Measurements from ENCODE around the gene UBQLNL.
A peak's percentile ranks its signal among the peaks of the same experiment; 100 is the strongest.

UBQLNL gene

DNA sequence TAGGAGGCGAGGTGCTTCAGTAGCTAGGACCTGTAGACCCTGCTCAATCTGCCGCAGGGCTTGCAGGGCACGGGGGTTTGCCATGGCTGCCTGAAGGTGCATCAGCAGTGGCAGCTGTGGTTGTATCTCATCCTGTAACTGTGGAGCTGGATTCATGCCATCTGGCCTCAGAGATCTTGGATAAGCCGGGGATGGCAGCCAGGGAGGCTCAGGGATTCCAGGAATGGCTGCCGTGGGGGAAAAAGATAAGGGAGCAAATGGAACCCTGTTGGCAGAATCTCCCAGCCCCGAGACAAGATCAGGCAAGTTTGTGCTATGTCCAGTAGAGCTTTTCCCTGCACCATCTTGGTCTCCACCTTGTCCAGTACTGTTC is 8.6 kb downstream of the UBQLNL start:
- DNase-seq (ENCODE audit: low read depth, low spot score), result no peak

DNA sequence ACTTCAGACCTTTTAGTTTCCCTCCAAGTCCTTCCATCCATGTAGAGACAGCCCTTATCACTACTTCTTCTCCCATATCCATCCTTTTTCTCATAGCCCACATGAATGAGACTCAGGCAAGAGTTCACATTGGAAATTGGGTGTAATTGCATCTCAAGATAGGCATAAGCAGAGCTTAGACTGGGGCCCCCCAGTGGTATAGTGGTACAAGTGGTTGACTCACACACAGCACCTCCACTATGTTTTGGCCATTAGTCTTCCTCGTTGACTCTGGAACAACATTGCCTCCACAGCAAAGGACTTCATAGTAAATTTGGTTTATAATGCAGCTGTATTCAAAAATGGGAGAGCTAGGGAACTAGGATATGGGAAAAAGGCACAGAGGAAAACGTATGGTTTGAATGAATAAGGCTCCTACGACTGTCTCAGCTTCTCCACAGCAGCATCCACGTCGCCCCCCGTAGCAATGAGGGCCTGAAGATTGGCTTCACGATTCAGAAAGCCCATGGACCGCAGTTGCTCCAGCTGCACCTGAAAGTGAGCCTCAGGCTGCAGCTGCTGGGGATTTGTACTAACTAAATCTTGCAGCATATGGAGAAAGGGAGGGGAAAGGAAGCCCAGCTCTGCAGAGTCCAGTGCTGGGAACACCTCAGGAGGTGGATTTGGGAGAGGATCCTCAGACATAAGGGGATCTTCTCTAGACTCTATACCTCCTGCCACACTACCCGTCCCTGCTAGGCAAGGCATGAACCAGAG is 9.1 kb downstream of the UBQLNL start:
- no peak for DNase-seq (ENCODE audit: low read depth, low spot score)

DNA sequence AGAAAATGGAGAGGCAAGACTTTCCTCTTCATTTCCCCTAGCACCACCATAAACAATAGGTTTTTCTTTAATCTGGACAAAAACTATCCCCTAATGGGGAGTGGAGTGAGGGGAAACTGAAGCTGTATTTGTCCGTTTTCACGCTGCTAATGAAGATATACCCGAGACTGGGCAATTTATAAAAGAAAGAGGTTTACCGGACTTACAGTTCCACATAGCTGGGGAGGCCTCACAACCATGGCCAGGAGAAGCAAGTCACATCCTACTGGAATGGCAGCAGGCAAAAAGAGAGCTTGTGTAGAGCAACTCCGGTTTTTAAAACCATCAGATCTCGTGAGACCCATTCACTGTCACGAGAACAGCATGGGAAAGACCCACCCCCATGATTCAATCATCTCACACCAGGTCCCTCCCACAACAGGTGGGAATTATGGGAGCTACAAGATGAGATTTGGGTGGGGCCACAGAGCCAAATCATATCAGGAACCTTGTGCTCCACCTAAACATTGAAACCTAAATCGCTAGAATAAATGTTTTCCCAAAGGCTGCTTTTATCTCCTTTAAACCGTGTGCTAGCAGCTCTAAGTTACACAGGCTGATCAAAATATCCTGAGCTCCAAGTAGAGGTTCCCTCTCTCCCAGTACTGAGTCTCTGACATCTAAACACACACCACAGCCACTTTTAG is 11.0 kb downstream of the UBQLNL start:
- no peak for DNase-seq (ENCODE audit: low read depth, low spot score)

DNA sequence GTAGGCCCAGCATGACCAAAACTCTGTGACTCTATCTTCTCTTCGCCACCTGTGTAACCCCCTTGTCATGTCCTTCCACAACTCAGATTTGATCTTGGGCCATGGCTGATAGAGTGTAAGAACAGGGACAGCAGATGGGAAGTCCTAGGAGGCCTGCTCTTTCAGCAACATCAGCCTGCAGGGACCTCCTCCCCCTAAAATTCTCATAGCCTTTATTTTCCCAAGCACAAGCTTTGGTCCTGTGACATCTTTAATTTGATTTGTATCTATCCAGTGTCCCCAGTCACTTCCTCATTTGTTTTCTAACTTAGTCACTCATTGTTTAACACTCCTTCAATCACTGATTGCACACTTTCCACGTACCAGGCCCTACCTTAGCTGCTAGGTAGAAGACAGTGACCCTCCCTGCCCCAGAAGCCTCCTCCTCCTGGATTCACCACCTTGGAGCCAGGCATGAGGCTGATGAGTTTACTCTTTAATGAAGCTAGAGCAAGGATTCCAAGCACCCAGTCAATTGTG is 12.0 kb downstream of the UBQLNL start:
- no peak for DNase-seq (ENCODE audit: low read depth, low spot score)

DNA sequence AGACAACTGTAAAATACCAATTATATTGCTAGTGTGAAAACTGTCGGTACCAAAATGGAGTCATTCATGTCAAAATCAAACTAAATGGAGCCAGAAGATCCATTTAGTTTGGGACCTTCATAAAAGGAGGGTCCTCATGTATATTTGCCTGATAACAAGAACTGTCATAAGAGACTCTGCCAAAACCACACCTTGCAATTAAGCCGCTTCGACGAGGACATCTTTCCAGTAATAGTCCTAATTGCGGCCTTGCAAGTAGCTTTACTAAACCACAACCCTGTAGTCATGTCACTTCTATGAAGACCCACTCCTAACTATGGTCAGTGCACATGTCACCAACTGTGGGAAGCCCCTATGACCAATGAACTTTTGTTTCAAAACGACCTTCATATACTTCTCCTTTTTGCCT is 16.1 kb downstream of the UBQLNL start:
- no peak for DNase-seq (ENCODE audit: low read depth, low spot score)

DNA sequence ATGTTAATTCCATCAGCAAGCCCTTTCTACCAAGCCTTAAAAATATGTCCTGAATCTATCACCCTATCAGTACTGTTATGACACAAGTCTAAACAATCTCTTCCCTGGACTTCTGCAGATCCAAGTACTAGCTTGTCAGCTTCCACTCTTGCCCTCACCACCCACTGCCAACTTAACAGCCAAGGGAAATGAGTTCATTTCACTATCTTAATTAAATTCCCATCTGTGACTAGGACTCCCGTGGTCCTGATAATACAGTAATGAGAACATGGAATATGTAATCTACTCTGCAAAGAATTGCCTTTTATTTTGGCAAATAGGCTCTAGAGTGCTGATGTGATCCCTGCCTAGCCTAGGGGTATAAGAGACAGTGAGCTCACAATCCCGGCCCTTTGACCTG is 16.8 kb downstream of the UBQLNL start:
- DNase-seq (ENCODE audit: low read depth, low spot score), result no peak

DNA sequence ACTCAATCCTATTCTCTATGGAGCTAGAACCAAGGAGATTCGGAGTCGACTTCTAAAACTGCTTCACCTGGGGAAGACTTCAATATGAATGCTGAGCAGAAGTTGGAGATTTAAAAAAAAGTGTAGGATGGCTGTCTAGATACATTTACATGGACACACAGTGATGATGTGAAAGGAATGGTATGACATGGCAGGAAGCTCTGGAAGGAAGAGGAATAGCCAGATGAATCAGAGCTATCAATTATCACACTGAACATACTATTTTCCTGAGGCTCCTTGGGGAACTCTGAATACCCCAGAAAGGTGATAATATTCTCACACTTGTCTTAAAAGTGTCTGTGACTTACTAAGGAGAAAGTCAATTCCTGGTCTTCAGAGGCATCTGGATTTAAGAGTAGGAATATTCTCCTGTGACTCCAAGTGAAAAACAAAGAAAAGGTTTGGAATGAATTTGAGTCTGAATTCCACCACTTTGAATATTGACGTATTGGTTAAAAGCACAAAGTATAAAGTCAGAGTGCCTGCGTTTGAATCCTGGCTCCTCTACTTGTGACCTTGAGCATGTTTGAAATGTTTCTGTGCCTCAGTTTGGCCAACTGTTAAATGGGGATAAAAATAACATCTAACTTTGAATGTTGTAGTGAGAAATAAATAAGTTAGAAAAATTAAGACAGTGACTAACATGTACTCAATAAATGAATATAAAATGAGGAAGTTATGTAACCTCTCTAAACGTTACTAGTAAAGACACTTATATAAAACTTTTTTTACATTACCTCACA is 26.7 kb downstream of the UBQLNL start:
- no peak for DNase-seq (ENCODE audit: low read depth, low spot score)

DNA sequence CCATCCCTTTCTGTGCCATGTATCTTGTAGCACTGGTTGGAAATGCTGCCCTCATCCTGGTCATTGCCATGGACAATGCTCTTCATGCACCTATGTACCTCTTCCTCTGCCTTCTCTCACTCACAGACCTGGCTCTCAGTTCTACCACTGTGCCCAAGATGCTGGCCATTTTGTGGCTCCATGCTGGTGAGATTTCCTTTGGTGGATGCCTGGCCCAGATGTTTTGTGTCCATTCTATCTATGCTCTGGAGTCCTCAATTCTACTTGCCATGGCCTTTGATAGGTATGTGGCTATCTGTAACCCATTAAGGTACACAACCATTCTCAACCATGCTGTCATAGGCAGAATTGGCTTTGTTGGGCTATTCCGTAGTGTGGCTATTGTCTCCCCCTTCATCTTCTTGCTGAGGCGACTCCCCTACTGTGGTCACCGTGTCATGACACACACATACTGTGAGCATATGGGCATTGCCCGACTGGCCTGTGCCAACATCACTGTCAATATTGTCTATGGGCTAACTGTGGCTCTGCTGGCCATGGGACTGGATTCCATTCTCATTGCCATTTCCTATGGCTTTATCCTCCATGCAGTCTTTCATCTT is 27.6 kb downstream of the UBQLNL start:
- no peak for DNase-seq (ENCODE audit: low read depth, low spot score)

DNA sequence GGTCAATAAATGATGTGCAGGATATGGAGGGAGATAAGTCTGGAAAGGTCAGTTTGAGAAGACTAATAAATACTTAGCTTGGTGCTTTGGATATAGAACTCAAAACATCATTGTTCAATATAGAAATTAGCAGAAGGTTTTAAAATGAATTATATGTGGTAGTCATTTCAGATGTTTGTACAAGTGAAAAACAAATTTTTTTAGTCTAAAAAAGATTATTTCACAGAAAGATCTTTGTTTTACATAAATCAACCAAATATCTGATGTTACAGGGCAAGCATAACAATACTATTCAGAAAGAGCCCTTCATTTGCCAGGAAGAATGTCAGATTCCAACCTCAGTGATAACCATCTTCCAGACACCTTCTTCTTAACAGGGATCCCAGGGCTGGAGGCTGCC is 28.1 kb downstream of the UBQLNL start, which contains the start of gene OR52D1:
Gene OR52D1 (plus strand): TSS at position 301 of the 400 bp plus-strand sequence. CDS start 22 bp downstream, at position 323.
- DNase-seq (ENCODE audit: low read depth, low spot score), result no peak

DNA sequence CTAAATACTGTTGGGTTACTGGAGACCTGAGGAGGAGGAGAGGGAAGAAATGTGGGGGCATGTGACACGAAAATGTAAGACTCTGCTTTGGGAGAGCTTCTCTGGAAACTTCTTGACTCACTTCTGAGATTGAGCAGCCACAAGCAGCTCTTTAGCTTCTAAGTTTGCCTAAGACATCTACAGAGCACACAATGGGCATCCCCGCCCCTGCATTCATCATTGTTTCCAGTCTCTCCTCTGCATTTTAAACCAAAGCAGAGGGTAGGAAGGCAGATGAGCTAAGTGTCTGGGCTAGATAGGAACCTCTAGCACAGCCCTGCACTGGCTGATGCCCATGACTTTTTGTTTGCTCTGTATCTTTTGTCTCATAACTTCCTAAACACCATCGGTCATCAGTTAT is 30.1 kb downstream of the UBQLNL start:
- DNase-seq (ENCODE audit: low read depth, low spot score), result no peak

DNA sequence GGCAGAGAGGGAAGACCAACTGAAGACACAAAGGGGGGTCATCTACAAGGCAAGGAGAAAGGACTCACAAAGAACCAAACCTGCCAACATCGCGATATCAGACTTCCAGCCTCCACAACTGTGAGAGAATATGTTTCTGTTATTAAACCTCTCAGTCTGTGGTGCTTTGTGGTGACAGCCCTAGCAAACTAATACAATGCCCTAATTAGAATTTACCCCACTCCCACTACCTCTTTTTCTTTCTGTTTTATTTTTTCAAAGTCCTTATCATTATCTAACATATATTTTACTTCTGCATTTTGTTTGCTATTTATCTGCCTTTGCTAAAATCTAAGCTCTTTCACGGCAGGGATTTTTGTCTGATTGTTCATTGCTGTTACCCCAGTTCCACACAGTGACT is 30.5 kb downstream of the UBQLNL start:
- DNase-seq (ENCODE audit: low read depth, low spot score), result no peak

DNA sequence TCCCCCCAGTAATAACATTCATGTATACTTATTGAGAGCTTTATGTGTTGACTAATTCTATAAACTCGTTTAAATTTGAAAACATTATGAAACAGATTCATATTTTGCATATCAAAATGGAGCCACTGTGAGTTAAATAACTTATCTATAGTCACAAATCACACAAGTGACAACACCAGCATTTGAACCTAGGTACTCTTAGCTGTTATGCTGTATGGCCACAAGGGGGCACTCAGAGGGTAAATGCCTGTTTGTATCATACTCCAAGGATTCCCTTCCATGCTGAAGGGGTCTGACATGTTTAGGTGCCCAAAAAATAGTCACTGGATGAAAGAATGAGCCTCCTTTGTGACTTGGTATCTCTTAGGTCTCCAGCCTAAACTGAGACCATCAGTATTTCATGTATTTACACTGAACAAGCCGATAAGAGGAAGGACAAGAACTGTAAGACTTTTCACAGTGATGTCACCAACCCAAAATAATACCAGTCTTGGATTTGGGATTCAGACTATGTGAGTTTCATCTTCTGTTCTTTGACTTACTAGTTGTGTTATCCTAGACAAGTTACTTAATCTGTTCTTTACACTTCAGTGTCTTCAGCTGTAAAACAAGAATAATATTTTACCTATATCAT is 40.2 kb downstream of the UBQLNL start:
- peak; percentile 8 for DNase-seq (ENCODE audit: low read depth, low spot score)

DNA sequence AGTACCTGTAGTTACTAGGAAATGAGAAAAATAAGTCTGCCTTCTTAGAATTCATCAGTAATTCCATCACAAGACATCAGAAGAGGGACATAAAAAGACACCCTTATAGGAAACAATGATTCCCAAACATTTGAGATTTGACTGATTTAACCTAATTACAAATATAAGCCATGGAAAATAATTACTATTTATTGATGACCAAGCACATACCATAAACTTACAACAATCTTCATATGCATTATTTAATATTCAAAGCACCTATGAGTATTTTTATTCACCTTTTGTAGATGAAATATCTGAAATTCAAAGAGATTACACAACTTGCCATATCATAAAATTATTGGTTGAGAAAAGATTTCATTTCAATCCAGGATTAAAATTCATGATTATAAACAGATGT is 42.6 kb downstream of the UBQLNL start:
- DNase-seq (ENCODE audit: low read depth, low spot score), result no peak

DNA sequence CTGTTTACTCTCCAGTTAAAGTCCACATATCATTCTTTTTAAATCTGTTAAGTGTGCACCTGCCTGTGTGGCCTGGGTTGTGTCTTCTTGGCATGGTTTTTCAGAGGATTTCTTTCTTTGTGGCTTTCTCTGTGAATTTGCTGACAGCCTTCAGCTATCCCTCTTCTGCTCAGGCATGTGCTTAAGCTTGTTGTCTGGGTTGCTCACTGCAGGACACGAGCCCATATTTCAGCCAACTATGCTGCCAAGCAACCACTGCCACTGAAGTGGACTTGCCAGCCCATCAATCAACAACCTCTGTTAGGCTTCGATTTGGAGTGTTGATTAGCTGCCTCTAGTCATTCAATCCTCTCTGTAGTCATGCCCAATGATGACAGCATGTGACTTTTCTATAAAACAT is 49.0 kb downstream of the UBQLNL start:
- no peak for DNase-seq (ENCODE audit: low read depth, low spot score)

Data from ELF-1 (cell line).